Heart left ventricle (tissue), 13 donors: Measurements from ENCODE around the gene GPR160.

Experiments used
- POLR2A ChIP-seq, 2 donors: fragments of 450-650 bp; IDR thresholded peaks; one replicate each; pipeline ENCODE4 v1.6.1; 2017; ENCODE audit warnings: antibody characterized with exemption in 2 of 2, mild to moderate bottlenecking in 2 of 2, moderate library complexity in 2 of 2
- TF ChIP-seq, protein P1 (sequence below), 12 donors: fragments of 200-600 bp; sonication (generic) in 4 of 12; IDR thresholded peaks; one replicate each; pipeline versions ENCODE4 v1.5.0 to v1.8.0; 2018 to 2022; ENCODE audit warnings: antibody characterized with exemption in 12 of 12, mild to moderate bottlenecking in 5 of 12
- donor health status: ischemic (EF 13 %, LVEDD 7.1; RV severe dilation, severe dysfunction).
- donor health status: DM: no; HTN: yes; CAD: no.
- donor health status: DM: no; HTN: no; CAD: no.
- donor health status: ischemic (EF 25% LVEDD 6.9; RV normal size, moderate dysfunction).
- donor health status: ischemic (EF 25% LVEDD 5.7; RV mildly dilated, moderate dysfunction).
- donor health status: ischemic (EF 35%, LVEDD 5.7; RV mildly dilated, moderate dysfunction).
- donor health status: nonischemic (EF 11% LVEDD 7.7; RV severe dilation, severe dysfunction).
- donor health status: DM: yes; HTN: yes; CAD: no.
- donor health status: PGD.
- donor health status: ischemic (EF 29% LVEDD 5.4; RV normal size, mild dysfunction).
- donor health status: nonischemic (EF 23%, LVEDD 6.1; RV moderate dilation, normal function).

DNA sequence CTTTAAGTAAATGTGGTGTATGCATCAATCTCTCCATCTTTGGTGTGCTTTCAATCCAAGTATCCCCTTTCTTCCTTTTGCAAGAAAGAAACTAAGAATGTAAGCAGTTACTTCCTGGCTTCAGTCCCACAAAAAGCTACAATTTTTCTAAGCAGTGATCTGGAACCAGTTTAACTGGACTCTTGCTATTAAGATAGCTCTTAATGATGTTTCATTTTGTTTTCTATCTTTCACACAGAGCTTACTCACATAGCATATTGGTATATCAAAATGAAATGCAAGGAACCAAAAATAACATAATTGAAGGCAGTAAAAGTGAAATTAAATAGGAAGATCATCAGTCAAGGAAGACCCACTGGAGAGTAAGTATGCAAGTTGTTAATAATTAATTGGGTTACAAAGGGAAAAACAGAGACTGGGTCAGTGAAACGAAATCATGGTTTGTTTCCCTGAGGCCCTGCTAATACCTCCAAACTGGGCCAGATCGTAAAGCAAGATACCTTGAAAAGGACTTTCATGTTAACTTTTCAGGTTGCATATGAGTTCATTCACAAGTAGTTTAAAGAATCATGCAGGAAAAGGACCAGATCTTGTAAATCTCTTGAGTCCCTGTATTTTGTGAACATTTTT lies 41.9 kb downstream of the GPR160 start:
- TF ChIP-seq, protein P1, sequence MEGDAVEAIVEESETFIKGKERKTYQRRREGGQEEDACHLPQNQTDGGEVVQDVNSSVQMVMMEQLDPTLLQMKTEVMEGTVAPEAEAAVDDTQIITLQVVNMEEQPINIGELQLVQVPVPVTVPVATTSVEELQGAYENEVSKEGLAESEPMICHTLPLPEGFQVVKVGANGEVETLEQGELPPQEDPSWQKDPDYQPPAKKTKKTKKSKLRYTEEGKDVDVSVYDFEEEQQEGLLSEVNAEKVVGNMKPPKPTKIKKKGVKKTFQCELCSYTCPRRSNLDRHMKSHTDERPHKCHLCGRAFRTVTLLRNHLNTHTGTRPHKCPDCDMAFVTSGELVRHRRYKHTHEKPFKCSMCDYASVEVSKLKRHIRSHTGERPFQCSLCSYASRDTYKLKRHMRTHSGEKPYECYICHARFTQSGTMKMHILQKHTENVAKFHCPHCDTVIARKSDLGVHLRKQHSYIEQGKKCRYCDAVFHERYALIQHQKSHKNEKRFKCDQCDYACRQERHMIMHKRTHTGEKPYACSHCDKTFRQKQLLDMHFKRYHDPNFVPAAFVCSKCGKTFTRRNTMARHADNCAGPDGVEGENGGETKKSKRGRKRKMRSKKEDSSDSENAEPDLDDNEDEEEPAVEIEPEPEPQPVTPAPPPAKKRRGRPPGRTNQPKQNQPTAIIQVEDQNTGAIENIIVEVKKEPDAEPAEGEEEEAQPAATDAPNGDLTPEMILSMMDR (IDR thresholded peaks at IDR 0.05): no peak
- TF ChIP-seq POLR2A (IDR thresholded peaks at IDR 0.05): no peak
